Activated T-cell treated with anti-CD3 and anti-CD28 coated beads, Interleukin-2, amount 50 U/mL, for 24 hours (primary cell): ENCODE data around the gene GMPPB.

ENCODE experiments used
- DNase-seq: peaks from one replicate; pipeline ENCODE4 v3.0.0-alpha.2; 2020
- H3K27ac Mint-ChIP-seq: 2 replicates; pipeline ENCODE4 v1.8.0; 2020; ENCODE audit warnings: mild to moderate bottlenecking, mixed read lengths
- H3K27me3 Mint-ChIP-seq: 2 replicates; pipeline ENCODE4 v1.8.0; 2020; ENCODE audit warnings: mixed read lengths
- H3K36me3 Mint-ChIP-seq: 2 replicates; pipeline ENCODE4 v1.8.0; 2020; ENCODE audit warnings: low read depth, mixed read lengths
- H3K4me1 Mint-ChIP-seq: 2 replicates; pipeline ENCODE4 v1.8.0; 2020; ENCODE audit warnings: low read depth, mixed read lengths
- H3K4me3 Mint-ChIP-seq: 2 replicates; pipeline ENCODE4 v1.8.0; 2020; ENCODE audit warnings: mild to moderate bottlenecking, moderate library complexity, mixed read lengths
- H3K9me3 Mint-ChIP-seq: 2 replicates; pipeline ENCODE4 v1.8.0; 2020; ENCODE audit warnings: mixed read lengths

GMPPB gene

GRCh38 chr3:49747792-49748480, 24.2 kb upstream of the GMPPB start:
- Mint-ChIP-seq H3K36me3 (peaks cover 58% of the 10 kb centered on the region), H3K27me3 (no peaks in the 10 kb centered on the region), H3K9me3 (no peaks in the 10 kb centered on the region), H3K4me3 (no peak overlapping the region), H3K4me1 (peaks cover 3% of the 10 kb centered on the region), H3K27ac (no peak overlapping the region)
- DNase-seq = no peak

DNA sequence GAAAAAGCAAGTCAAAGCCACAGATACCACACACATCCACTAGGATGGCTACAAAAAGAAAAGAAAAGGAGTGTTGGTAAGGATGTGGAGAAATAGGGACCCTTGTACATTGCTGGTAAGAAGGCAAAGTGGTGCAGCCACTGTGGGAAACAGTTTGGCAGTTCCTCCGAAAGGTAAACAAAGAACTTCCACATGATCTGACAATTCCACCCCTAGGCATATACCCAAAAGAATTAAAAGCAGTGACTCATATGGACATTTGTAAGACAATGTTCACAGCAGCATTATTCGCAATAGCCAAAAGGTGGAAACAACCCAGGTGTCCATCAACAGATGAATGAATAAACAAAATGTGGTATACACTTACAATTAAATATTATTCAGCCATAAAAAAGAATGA, 22.2 kb upstream of the GMPPB start:
- DNase-seq = no peak
- H3K4me3 Mint-ChIP-seq = no peak overlapping the region
- H3K27me3 Mint-ChIP-seq = no peaks in the 10 kb centered on the region
- H3K4me1 Mint-ChIP-seq = peaks cover 2% of the 10 kb centered on the region
- H3K9me3 Mint-ChIP-seq = no peaks in the 10 kb centered on the region
- peaks cover 57% of the 10 kb centered on the region for H3K36me3 Mint-ChIP-seq
- H3K27ac Mint-ChIP-seq = no peak overlapping the region

GRCh38 chr3:49740427-49740826, 16.7 kb upstream of the GMPPB start:
- Mint-ChIP-seq H3K4me3 (no peak overlapping the region), H3K36me3 (peaks cover 52% of the 10 kb centered on the region), H3K27ac (peak overlapping the region; percentile 67)

GRCh38 chr3:49738067-49738713, 14.4 kb upstream of the GMPPB start:
- Mint-ChIP-seq H3K4me3 (no peak overlapping the region), H3K36me3 (peaks cover 61% of the 10 kb centered on the region), H3K27ac (peak overlapping the region; percentile 84), H3K27me3 (no peaks in the 10 kb centered on the region), H3K4me1 (peaks cover 5% of the 10 kb centered on the region), H3K9me3 (no peaks in the 10 kb centered on the region)
- DNase-seq = no peak

More at GRCh38 chr3:49740427-49740826, 16.7 kb upstream of the GMPPB start:
- peaks cover 5% of the 10 kb centered on the region for H3K4me1 Mint-ChIP-seq
- no peak for DNase-seq
- no peaks in the 10 kb centered on the region for H3K27me3 Mint-ChIP-seq
- H3K9me3 Mint-ChIP-seq = no peaks in the 10 kb centered on the region

DNA sequence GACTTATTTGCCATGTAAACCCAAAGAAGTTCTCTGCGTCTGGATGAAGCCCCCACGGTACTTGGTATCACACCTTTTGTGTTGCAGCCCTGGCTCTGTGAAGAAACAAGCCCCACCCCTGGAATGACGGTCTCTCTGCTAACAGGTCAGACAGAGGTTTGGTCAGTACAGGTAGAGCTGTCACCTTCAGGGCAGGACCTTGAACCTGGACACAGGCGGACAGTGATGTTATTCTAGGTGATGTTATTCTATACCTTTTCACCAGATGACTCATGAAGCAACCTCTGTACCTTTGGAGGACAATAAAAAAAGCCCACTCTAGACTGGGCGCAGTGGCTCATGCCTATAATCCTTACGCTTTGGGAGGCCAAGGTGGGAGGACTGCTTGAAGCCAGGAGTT, 11.0 kb upstream of the GMPPB start:
- Mint-ChIP-seq H3K4me1 (peaks cover 4% of the 10 kb centered on the region), H3K4me3 (no peak overlapping the region), H3K27me3 (no peaks in the 10 kb centered on the region), H3K27ac (no peak overlapping the region), H3K9me3 (no peaks in the 10 kb centered on the region), H3K36me3 (peaks cover 78% of the 10 kb centered on the region)
- no peak for DNase-seq

DNA sequence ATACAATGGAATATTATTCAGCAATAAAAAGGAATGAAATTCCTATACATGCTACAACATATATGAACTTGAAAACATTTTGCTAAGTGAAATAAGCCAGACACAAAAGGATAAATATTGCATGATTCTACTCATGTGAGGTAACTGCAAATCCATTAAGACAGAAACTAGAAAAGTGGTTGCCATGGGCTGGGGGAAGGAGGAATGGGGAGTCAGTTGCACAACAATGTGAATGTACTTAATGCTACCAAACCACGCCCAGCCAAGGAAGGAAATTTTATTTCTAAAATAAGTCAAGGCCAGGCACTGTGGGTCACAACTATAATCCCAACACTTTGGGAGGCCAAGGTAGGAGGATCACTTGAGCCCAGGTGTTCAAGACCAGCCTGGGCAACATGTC, 9.8 kb upstream of the GMPPB start:
- H3K4me1 Mint-ChIP-seq = peaks cover under 1% of the 10 kb centered on the region
- no peaks in the 10 kb centered on the region for H3K9me3 Mint-ChIP-seq
- no peak overlapping the region for H3K4me3 Mint-ChIP-seq
- no peak for DNase-seq
- peaks cover 77% of the 10 kb centered on the region for H3K36me3 Mint-ChIP-seq
- H3K27ac Mint-ChIP-seq = peak overlapping the region; percentile 35
- H3K27me3 Mint-ChIP-seq = no peaks in the 10 kb centered on the region

GRCh38 chr3:49732597-49732996, 8.8 kb upstream of the GMPPB start:
- H3K27ac Mint-ChIP-seq = no peak overlapping the region
- no peak overlapping the region for H3K4me3 Mint-ChIP-seq
- no peaks in the 10 kb centered on the region for H3K9me3 Mint-ChIP-seq
- no peaks in the 10 kb centered on the region for H3K4me1 Mint-ChIP-seq
- DNase-seq = no peak
- H3K36me3 Mint-ChIP-seq = peaks cover 77% of the 10 kb centered on the region
- H3K27me3 Mint-ChIP-seq = no peaks in the 10 kb centered on the region

- peaks cover 79% of the 10 kb centered on the region for H3K36me3 Mint-ChIP-seq
- H3K4me1 Mint-ChIP-seq = peaks cover under 1% of the 10 kb centered on the region
- no peaks in the 10 kb centered on the region for H3K27me3 Mint-ChIP-seq
- no peaks in the 10 kb centered on the region for H3K9me3 Mint-ChIP-seq
- H3K4me3 Mint-ChIP-seq = no peak overlapping the region
- DNase-seq = no peak
- H3K27ac Mint-ChIP-seq = peak overlapping the region; percentile 40
Measured at GRCh38 chr3:49729966-49730609, 6.3 kb upstream of the GMPPB start.

- no peak overlapping the region for H3K4me3 Mint-ChIP-seq
- H3K9me3 Mint-ChIP-seq = no peaks in the 10 kb centered on the region
- no peak for DNase-seq
- H3K27ac Mint-ChIP-seq = no peak overlapping the region
- peaks cover 71% of the 10 kb centered on the region for H3K36me3 Mint-ChIP-seq
- no peaks in the 10 kb centered on the region for H3K27me3 Mint-ChIP-seq
- H3K4me1 Mint-ChIP-seq = peaks cover 12% of the 10 kb centered on the region
Measured at GRCh38 chr3:49727924-49728361, 4.2 kb upstream of the GMPPB start.

GRCh38 chr3:49727154-49727923, 3.6 kb upstream of the GMPPB start:
- Mint-ChIP-seq H3K9me3 (no peaks in the 10 kb centered on the region), H3K27me3 (no peaks in the 10 kb centered on the region), H3K36me3 (peaks cover 71% of the 10 kb centered on the region), H3K27ac (no peak overlapping the region), H3K4me3 (no peak overlapping the region), H3K4me1 (peaks cover 18% of the 10 kb centered on the region)
- DNase-seq = no peak

DNA sequence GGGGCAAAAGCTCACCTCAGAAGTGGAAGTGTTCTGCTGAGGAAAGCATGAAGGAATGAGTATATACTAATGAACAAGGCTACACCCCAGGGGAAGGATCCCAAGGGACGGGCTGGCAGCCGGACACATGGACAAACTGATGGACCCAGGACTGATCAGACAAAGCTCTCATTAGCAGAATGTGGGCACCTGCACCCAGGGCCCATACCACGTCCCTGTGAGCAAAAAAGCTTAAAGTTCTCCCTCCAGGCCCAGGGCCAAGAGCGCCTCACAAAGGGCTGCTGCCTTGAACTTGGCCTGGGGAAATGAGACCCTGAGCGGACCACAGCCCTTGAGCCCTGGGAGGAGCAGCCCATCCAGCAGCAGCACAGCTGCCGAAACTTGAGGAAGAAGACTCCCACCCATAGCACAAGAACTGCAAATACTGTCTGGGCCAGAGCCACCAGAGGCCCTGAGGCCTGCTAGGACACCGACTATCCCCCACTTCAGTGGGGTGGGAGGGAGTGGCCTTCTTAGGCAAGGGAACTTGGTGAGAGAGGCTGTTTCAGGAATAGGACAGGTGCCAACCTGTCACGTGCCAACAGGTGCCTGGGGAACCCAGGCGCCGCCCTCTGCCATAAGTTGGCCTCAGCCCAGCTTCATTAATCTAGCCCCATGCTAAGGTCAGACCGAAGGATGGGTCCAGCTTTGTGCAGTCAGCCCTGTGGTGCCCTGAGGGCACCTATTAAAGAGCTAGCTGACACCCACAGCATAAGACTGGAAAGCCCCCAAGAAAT, 2.3 kb upstream of the GMPPB start:
- Mint-ChIP-seq H3K27ac (peak overlapping the region; percentile 61), H3K4me1 (peaks cover 29% of the 10 kb centered on the region), H3K4me3 (no peak overlapping the region), H3K36me3 (peaks cover 72% of the 10 kb centered on the region), H3K27me3 (no peaks in the 10 kb centered on the region), H3K9me3 (no peaks in the 10 kb centered on the region)
- DNase-seq = no peak

- H3K36me3 Mint-ChIP-seq = peaks cover 78% of the 10 kb centered on the region
- peak overlapping the region; percentile 97 for H3K27ac Mint-ChIP-seq
- H3K4me1 Mint-ChIP-seq = peaks cover 44% of the 10 kb centered on the region
- H3K27me3 Mint-ChIP-seq = no peaks in the 10 kb centered on the region
- no peaks in the 10 kb centered on the region for H3K9me3 Mint-ChIP-seq
- peak overlapping the region; percentile 96 for H3K4me3 Mint-ChIP-seq
- peak; percentile 54 for DNase-seq
Measured at GRCh38 chr3:49724586-49724985, 835 bp upstream of the GMPPB start.

DNA sequence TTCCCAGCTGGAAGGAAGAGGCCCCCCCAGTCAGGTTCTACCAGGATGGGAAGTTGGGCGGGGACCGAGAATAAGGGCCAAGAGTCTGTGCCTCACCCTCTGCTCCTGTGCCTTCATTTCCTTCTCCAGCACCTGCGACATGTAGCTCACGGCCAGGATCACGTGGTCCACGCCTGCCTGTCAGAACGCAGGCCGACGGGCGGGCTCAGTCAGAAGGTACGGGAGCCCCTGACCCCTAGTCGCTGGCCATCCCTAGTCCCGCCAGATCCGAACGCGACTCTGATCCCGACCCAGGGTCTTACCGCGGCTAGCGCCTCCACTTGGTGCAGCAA, 489 bp downstream of the GMPPB start:
- peak overlapping the region; percentile 96 for H3K4me3 Mint-ChIP-seq
- H3K9me3 Mint-ChIP-seq = no peaks in the 10 kb centered on the region
- H3K4me1 Mint-ChIP-seq = peaks cover 57% of the 10 kb centered on the region
- H3K27ac Mint-ChIP-seq = peak overlapping the region; percentile 97
- peaks cover 77% of the 10 kb centered on the region for H3K36me3 Mint-ChIP-seq
- peak; percentile 71 for DNase-seq
- H3K27me3 Mint-ChIP-seq = no peaks in the 10 kb centered on the region

DNA sequence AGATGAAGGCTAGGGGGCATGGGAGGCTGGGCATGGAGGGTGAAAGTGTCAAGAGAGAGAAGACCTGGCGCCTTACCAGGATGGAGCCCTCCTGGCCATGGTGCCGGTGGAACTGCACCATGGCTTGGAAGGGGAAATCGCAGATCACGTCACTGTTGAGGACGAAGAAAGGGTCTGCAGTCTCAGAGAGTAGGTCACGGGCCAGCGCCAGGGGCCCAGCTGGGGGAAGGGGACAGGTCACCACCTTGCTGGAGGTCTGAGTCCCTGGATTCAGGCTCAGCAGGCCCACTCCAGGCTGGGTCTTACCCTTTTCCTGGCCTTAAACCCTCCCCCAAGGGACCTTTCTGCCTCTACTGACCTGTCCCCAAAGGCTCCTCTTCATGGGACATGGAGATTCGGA, 855 bp downstream of the GMPPB start:
- no peak for DNase-seq
- H3K27ac Mint-ChIP-seq = peak overlapping the region; percentile 97
- H3K36me3 Mint-ChIP-seq = peaks cover 76% of the 10 kb centered on the region
- H3K27me3 Mint-ChIP-seq = no peaks in the 10 kb centered on the region
- H3K4me3 Mint-ChIP-seq = peak overlapping the region; percentile 96
- H3K9me3 Mint-ChIP-seq = no peaks in the 10 kb centered on the region
- H3K4me1 Mint-ChIP-seq = peaks cover 57% of the 10 kb centered on the region
